Measurements from ENCODE around the gene CCDC110.

The CCDC110 gene

DNA sequence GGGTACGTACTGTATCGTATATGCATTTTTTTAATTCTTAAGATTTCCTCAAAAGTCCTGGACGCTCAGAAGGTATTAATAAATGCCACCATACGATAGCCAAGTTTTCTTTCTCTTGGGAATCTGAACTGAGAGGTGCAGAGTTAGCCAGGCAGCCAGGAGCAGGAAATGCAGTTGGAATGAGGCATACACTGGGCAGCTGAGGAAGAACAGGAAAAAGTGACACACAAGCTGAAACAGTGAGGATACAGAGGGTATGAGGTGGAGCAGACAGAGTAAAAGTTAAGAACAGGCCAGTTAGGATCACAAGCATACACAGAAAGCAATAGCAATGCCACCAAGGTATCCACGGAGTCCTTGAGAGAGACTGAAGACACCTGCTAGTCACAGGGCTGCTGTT lies 59.1 kb downstream of the CCDC110 start:
- DNase-seq, result no peak

DNA sequence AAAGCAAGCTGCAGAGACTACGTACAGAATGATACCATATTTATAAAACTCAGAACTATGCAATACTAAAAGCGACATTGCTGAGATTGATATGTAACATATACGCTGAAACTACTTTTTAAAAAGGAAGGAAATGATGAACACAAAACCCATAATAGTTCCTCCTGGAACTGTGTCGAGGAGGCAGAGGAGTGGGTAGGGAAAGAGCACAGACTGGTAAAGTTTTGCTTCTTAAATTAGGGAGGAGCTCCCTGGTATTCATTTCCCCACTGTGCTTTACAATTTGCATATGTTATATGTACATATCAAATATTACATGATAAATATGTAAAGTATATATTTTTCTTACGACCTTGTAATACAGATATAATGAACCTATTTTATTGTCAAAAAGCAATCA lies 59.7 kb downstream of the CCDC110 start:
- DNase-seq, result no peak

DNA sequence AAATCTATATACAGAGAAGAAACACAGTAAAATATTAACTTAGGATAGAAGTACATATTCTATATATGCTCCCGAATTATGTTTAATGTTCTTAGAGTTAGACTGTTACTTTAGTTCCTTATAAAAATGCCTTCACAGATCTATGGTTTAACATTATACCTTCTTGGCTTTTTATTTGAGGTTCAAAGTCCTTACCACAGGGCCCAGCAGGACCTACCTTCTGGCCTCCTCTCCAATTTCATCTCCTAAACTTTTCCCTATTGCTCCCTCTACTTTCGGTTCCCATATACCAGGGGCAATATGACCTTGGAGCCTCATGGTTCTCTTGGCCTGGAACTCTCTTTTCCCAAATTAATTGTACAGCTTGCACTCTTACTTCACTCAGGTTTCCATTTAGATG lies 63.1 kb downstream of the CCDC110 start:
- DNase-seq, result no peak

DNA sequence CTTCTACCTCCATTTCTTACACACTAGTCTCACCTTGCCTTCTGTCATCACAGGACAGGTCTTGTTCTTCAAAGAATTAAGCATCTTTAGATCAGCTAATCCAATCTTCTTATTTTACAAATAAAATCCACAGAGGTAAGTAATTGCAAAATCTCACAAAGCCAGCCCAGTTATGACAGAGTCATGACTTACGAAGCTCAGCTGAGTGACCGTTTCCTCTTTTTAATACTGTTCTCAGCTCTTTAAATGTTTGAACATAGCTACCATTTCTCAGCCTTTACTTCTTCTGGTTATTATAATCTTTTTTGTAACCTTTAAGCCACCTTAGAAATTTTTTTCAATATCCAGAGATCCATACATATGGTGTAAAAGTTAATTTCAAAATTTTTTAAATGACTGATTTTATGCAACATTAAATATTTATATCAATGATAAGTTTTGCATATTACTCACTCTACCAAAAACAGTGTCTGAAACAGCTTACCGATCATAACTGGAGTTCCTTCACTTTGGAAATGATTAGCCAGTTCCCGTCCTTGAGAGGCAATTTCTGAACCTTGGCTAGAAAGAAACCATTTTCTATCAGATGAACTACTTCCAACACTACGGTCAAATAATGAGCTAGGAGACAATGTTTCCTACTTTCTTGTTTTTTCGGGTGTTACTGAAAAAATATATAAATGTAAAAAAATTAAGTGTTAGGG lies 66.1 kb downstream of the CCDC110 start:
- no peak for DNase-seq

DNA sequence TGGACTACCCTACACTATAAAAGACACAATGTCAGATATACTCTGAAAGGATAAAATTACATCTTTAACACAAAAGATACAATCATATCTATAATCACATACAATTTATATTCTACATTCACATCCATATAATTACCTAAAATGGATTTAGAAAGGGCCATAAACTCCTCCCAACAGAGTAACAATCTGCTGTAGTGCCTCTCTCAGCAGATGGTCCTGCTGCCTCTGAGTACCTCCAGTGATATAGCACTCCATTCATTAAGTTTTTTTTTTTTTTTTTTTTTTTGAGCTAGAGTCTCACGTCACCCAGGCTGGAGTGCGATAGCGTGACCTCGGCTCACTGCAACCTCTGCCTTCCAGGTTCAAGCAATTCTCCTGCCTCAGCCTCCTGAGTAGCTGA lies 67.5 kb downstream of the CCDC110 start:
- DNase-seq, result no peak

DNA sequence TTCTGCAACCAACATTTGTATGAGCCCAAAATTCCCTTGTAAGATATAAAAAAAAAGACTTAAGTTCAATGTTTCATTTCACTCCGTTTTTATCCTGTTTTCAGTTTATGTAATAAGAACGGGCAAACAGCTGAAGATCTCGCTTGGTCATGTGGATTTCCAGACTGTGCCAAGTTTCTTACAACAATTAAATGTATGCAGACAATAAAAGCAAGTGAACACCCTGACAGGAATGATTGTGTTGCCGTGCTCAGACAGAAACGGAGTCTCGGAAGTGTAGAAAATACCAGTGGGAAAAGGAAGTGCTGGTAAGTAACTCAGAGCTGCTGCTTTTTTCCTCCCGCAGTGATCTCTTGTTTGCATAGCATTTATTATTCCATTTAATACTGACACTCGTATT lies 72.1 kb downstream of the CCDC110 start:
- DNase-seq, result no peak

DNA sequence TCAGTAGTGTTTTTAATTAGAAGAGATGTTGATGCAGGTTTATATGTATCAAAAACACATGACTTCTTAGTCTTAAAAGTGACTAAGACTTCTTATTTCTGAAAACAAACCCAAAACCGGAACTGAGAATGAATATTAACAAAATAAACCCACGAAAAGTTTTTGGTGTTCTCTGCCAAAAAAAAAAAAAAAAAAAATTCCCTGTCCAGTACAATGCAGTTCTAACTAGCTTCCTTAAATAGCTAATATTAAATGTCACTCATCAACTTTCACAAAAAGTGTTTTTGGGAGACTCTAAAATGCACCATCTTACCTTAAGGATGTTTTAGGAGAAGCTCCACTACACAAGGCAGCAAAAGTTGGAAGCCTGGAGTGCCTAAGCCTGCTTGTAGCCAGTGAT lies 72.9 kb downstream of the CCDC110 start:
- DNase-seq, result no peak

DNA sequence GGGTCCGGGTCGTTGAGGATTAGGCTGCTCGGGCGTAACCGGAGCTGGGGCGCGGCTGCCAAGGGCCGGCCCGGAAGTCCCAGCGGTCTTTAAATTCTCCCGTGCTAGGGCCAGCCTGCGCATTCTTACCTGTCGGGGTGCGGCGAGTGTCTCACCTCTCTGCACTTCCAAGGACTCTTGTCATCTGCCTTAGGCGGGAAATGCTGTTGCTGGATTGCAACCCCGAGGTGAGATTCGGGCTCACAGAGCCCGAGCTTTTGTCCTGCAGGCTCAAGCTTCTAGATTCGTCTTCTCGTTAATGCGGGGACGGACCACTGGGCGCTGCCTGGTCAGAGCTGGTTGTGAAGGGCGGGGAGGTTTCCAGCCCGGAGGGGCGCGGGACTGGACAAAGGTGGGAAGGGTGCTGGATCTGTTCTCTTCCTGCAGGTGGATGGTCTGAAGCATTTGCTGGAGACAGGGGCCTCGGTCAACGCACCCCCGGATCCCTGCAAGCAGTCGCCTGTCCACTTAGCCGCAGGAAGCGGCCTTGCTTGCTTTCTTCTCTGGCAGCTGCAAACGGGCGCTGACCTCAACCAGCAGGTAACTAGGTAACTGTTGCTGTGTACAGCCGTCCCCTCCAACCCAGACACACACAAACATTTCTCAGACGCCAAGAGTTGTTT lies 74.7 kb downstream of the CCDC110 start, which contains the start of gene ANKRD37:
ANKRD37 (plus strand) TSS at position 118 of the 662 bp plus-strand sequence; CDS start at position 201, 83 bp downstream.
- DNase-seq, result peak; percentile 73

DNA sequence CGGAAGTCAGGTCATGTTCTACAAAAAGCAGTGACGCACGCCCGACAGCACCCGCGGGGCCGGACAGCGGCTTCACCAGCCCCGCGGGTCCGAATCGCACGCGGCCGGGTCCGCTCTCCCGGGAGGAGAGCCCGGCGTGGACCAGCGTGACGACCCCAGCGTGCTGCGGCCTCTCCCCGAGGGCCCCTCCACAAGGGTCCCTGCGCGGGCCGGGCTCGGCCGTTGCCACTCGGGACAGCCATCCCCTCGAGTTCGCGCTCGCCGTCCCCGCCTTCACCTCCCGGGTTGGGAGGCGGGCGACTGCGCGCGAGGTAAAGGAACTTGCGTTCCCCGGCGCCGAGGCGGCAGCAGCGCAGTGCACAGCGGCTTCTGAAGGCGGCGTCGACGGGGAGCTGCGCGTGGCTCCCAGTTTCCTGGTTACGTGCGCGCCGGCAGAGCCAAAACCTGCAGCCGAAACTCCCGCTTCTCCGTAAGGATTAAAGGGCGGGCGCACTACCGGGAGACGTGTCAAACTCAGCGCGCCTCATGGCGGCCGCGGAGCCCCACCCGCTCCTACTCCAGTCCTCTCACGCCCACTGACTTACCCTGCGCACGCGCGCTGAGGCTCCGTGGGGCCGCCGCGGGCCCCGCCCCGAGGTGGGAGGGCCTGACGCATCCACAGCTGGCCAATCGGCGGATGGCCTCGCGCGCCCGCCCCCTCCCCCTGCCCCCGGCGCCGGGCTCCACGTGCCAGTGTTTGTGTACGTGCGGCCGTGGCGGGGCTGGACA lies 75.4 kb downstream of the CCDC110 start:
- DNase-seq, result peak; percentile 98

DNA sequence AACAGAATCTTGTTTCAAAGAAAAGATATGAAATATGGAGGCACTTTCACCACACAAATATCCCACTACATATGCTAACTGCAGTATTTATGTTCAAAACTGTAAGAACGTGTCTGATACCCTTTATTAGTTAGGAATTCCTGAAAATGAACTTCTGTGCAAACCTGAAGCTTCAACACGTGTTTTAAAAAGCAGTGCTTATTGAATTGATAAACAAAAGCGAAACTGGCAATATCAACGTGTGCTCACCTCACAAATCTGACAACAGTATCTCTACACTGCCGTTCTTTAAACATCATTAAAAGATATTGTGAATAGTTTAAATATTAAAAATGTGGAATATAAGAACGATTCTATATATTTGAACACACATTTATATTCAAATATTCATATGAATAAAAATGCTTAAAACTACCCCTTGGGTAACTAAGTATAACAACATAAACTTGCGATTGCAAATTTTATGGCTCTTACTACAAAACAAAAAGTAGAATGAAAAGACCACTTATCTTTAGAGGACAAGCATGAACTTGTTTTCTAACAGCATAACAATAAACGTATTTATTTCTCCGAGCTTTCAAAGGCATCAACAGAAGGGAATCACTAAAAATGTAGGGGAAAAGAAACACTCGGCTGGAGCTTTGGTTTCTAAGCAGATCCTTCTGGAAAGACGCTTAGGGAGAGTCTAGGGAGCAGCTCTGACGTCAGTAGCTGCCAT lies 76.1 kb downstream of the CCDC110 start, which contains the start of gene LRP2BP:
LRP2BP (minus strand) TSS at position 687 of the 718 bp plus-strand sequence. CDS start 17,738 bp downstream, outside the sequence.
- DNase-seq, result peak; percentile 41

Measured in kidney glomerular epithelial cell (primary cell).